ENCODE data around the gene HRCT1.

- no peak for TF ChIP-seq ELF4 (IDR thresholded peaks at IDR 0.05)
- no peak for TF ChIP-seq SP1 (IDR thresholded peaks at IDR 0.05)
- TF ChIP-seq ZNF384 (IDR thresholded peaks at IDR 0.05), result no peak
- no peak for TF ChIP-seq FOXM1 (IDR thresholded peaks at IDR 0.05; ENCODE audit: borderline replicate concordance)
- TF ChIP-seq NFRKB (IDR thresholded peaks at IDR 0.05), result no peak
- no peak for TF ChIP-seq PKNOX1 (IDR thresholded peaks at IDR 0.05)
- TF ChIP-seq BHLHE40 (IDR thresholded peaks at IDR 0.05; ENCODE audit: borderline replicate concordance), result no peak
- no peak for TF ChIP-seq HDGF (IDR thresholded peaks at IDR 0.05; ENCODE audit: borderline replicate concordance)
These were observed 4.8 kb downstream of the HRCT1 start for GRCh38 chr9:35910613-35911359.

Data from HEK293T (cell line).